RWPE2 (cell line): ENCODE measurements around the gene MAPKAPK5.

ENCODE experiments used
- ATAC-seq: fragments of 200-7000 bp; cut with Tn5 transposase; 3 replicates; pipeline ENCODE4 v1.9.1; 2021; ENCODE audit warnings: low read depth
- DNase-seq: peaks from one replicate; pipeline ENCODE4 v3.0.0-alpha.2; 2020; ENCODE audit warnings: low spot score
- H3K27ac ChIP-seq: fragments of 450-650 bp; 2 replicates; pipeline ENCODE4 v1.5.1; 2017; ENCODE audit warnings: mild to moderate bottlenecking; ENCODE audit not compliant: poor library complexity, severe bottlenecking
- H3K27me3 ChIP-seq: fragments of 250-450 bp; sonication (Bioruptor Pico); 2 replicates; pipeline ENCODE4 v1.5.1; 2021; ENCODE audit warnings: mild to moderate bottlenecking, moderate library complexity; ENCODE audit not compliant: insufficient read depth, poor library complexity, severe bottlenecking
- H3K36me3 ChIP-seq: fragments of 250-450 bp; sonication (Bioruptor Pico); 2 replicates; pipeline ENCODE4 v1.5.1; 2020; ENCODE audit warnings: low read depth, mild to moderate bottlenecking, moderate library complexity
- H3K4me1 ChIP-seq: fragments of 250-450 bp; sonication (Bioruptor Pico); 2 replicates; pipeline ENCODE4 v1.5.1; 2021; ENCODE audit warnings: mild to moderate bottlenecking, moderate library complexity; ENCODE audit not compliant: insufficient read depth, poor library complexity, severe bottlenecking
- H3K4me3 ChIP-seq: fragments of 250-450 bp; sonication (Bioruptor Pico); 2 replicates; pipeline ENCODE4 v1.5.1; 2021; ENCODE audit warnings: mild to moderate bottlenecking, moderate library complexity; ENCODE audit not compliant: severe bottlenecking
- H3K9me3 ChIP-seq: fragments of 250-450 bp; sonication (Bioruptor Pico); 2 replicates; pipeline ENCODE4 v1.5.1; 2021; ENCODE audit warnings: mild to moderate bottlenecking, moderate library complexity; ENCODE audit not compliant: severe bottlenecking
- CTCF ChIP-seq: fragments of 450-650 bp; IDR thresholded peaks from one replicate; pipeline ENCODE4 v1.5.1; 2017; ENCODE audit warnings: mild to moderate bottlenecking, moderate library complexity; ENCODE audit not compliant: poor library complexity, severe bottlenecking

Gene MAPKAPK5

GRCh38 chr12:111850526-111850925, 8.5 kb downstream of the MAPKAPK5 start:
- Histone ChIP-seq H3K9me3 (peaks cover 3% of the 10 kb centered on the region), H3K36me3 (peaks cover 32% of the 10 kb centered on the region), H3K4me3 (no peak overlapping the region), H3K27ac (no peak overlapping the region), H3K4me1 (peaks cover 3% of the 10 kb centered on the region), H3K27me3 (no peaks in the 10 kb centered on the region)
- TF ChIP-seq CTCF, result no peak
- ATAC-seq, result no peak
- DNase-seq, result no peak

GRCh38 chr12:111858186-111858585, 16.2 kb downstream of the MAPKAPK5 start:
- H3K9me3 ChIP-seq, result no peaks in the 10 kb centered on the region
- no peaks in the 10 kb centered on the region for H3K4me1 ChIP-seq
- no peaks in the 10 kb centered on the region for H3K27me3 ChIP-seq
- ATAC-seq (no peak), DNase-seq (no peak)
- peaks cover 4% of the 10 kb centered on the region for H3K36me3 ChIP-seq
- H3K4me3 ChIP-seq, result no peak overlapping the region
- no peak for TF ChIP-seq CTCF
- no peak overlapping the region for H3K27ac ChIP-seq

- TF ChIP-seq CTCF, result no peak
- Histone ChIP-seq H3K4me3 (no peak overlapping the region), H3K27me3 (no peaks in the 10 kb centered on the region), H3K4me1 (no peaks in the 10 kb centered on the region), H3K27ac (no peak overlapping the region), H3K36me3 (peaks cover 4% of the 10 kb centered on the region), H3K9me3 (no peaks in the 10 kb centered on the region)
- no peak for DNase-seq
- no peak for ATAC-seq
These were observed 16.8 kb downstream of the MAPKAPK5 start for GRCh38 chr12:111858778-111859177.

- no peak for DNase-seq
- Histone ChIP-seq H3K9me3 (no peaks in the 10 kb centered on the region), H3K27me3 (no peaks in the 10 kb centered on the region), H3K4me1 (no peaks in the 10 kb centered on the region), H3K27ac (no peak overlapping the region), H3K4me3 (no peak overlapping the region), H3K36me3 (peaks cover 51% of the 10 kb centered on the region)
- no peak for TF ChIP-seq CTCF
- ATAC-seq, result no peak
These were observed 22.9 kb downstream of the MAPKAPK5 start for GRCh38 chr12:111864913-111865312.

GRCh38 chr12:111867531-111867930, 25.5 kb downstream of the MAPKAPK5 start:
- H3K27ac ChIP-seq, result no peak overlapping the region
- no peak overlapping the region for H3K4me3 ChIP-seq
- no peak for DNase-seq
- H3K9me3 ChIP-seq, result no peaks in the 10 kb centered on the region
- ATAC-seq, result no peak
- no peak for TF ChIP-seq CTCF
- no peaks in the 10 kb centered on the region for H3K27me3 ChIP-seq
- no peaks in the 10 kb centered on the region for H3K4me1 ChIP-seq
- peaks cover 78% of the 10 kb centered on the region for H3K36me3 ChIP-seq
